Pancreas (tissue), 10 donors: ENCODE measurements around the gene TNIP1. TPM values are rescaled to one million over a fixed set of nuclear protein-coding genes. Genes with fewer than 3 reads are reported as not detected.

Experiments used
- ATAC-seq, 4 donors: fragments of 200-7000 bp; cut with Tn5 transposase; one replicate each; pipeline versions ENCODE4 v1.8.0 to v1.9.1; 2020; ENCODE audit warnings: mild to moderate bottlenecking in 4 of 4, moderate library complexity in 4 of 4
- DNase-seq, 6 donors: peaks; one replicate each; pipeline ENCODE4 v3.0.0-alpha.2; 2020
- FAIRE-seq: peaks from 2 replicates; lab custom pipeline; 2012; peaks lifted over from hg19 to GRCh38; lab: Jason Lieb, UNC
- H3K27ac ChIP-seq, 4 donors: fragments of 200-600 bp; sonication (generic); 1 replicate in 3 of 4; 2 replicates in 1 of 4; pipeline versions ENCODE4 v1.5.0 to v1.8.0; 2020
- H3K27me3 ChIP-seq, 4 donors: fragments of 200-600 bp; one replicate each; pipeline ENCODE4 v1.8.0; 2021
- H3K36me3 ChIP-seq, 3 donors: fragments of 200-600 bp; sonication (generic) in 1 of 3; one replicate each; pipeline versions ENCODE4 v1.5.0 to v1.8.0; 2020 to 2021
- H3K4me1 ChIP-seq, 3 donors: fragments of 200-600 bp; one replicate each; pipeline ENCODE4 v1.8.0; 2021
- H3K4me3 ChIP-seq, 4 donors: fragments of 200-600 bp; sonication (generic) in 2 of 4; one replicate each; pipeline versions ENCODE4 v1.5.0 to v1.8.0; 2020 to 2021
- H3K9me3 ChIP-seq, 4 donors: fragments of 200-600 bp; one replicate each; pipeline ENCODE4 v1.8.0; 2021
- WGBS, 2 donors: extraction: QIAGEN DNeasy Blood & Tissue Kit; methylation state at CpG; one replicate each; pipeline ENCODE4 v1.1.7; 2013; 5-methylcytosine and 5-hydroxymethylcytosine counted together
- intact Hi-C, 3 donors: fragments of 100-400 bp; cut with DNase I; formaldehyde crosslinking; loops; one replicate each; pipeline versions ENCODE4 v1.11.1 to v1.14.2; 2022
- polyA plus RNA-seq, 2 donors: library from polyadenylated mRNA; stranded (reverse); fragments of 200-250 nt; gene quantifications; one replicate each; pipeline ENCODE4 v1.2.3, GENCODE V29; 2013
- total RNA-seq, 6 donors: library from RNA; stranded (reverse); fragmentation: NEBNext Ultra II Directional in 4 of 6; extraction: Animal tissue kit (Norgen Biotek cat#: 25700) in 4 of 6; gene quantifications; one replicate each; pipeline versions ENCODE4 v1.2.1 to v1.2.4, GENCODE V29; 2021 to 2023
- TF ChIP-seq, protein P1 (sequence below), 4 donors: fragments of 200-600 bp; sonication (generic) in 3 of 4; IDR thresholded peaks; one replicate each; pipeline versions ENCODE4 v1.5.0 to v1.8.0; 2021; ENCODE audit warnings: antibody characterized with exemption in 4 of 4
- donor health status: healthy with polysubstance abuse.
- donor health status: DM: no; HTN: no; CAD: no; lungs with moderate emphysema.
- donor health status: DM: no; HTN: no; CAD: no.
- donor health status: control.
- donor health status: control.
- donor health status: Bipolar disorder and iron deficiency.
- donor health status: DM: yes; HTN: yes; CAD: no.
- donor health status: DM: no; HTN: no; CAD: no.
- donor health status: DM: no; HTN: no; CAD: no.
- donor health status: DM: yes; HTN: yes; CAD: no.

TNIP1 gene
- total and polyA plus RNA-seq, 8 donors, result 36.4 to 118 (median 69.3) TPM

DNA sequence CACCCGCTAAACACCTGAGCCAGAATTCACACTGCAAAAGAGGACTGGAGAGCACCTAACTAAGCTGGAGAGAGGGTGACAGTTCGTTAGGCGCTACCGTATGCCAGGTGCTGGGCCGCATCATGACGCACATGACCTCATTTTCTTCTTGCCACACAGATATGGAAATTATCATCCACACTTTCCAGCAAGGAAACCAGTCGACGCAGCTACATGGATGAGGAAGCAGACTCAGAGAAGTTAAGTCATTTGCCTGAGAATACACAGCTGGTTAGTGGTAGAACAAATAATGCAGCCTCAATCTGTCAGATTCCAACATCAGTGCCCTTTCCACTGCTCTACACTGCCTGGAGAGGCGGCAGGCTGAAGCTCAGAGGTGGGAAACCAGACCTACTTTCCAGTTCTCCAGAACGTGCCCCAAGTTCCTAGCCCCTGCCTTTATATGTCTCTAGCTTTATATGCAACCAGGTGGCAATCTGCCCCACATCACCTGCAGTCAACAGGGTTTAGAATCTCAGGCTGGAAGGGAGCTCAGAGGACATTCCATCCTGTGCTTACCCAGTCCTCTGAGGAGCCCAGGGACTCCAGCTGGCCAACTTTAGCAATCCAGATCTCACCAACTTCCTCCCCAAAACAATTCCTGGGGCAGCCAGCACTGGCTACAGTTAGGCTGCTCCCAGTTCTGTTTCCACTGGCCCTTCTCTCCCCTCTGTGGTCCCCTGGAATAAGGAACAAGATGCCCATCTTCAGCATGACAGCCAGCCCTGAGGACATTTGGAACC is 8.8 kb downstream of the TNIP1 start:
- H3K9me3 ChIP-seq, result no peaks in the 10 kb centered on the region
- 81 to 89% methylated on average over 10 of the region's 10 CpGs for WGBS, 2 donors
- no peak for DNase-seq
- ATAC-seq, result no peak
- no peak for FAIRE-seq
- intact Hi-C loops, result no loop called here
- H3K27ac ChIP-seq, result no peak overlapping the region
- no peak overlapping the region for H3K4me3 ChIP-seq
- H3K4me1 ChIP-seq, result peaks cover 0 to 37% (median 13%) of the 10 kb centered on the region in 3 donors
- TF ChIP-seq, protein P1, sequence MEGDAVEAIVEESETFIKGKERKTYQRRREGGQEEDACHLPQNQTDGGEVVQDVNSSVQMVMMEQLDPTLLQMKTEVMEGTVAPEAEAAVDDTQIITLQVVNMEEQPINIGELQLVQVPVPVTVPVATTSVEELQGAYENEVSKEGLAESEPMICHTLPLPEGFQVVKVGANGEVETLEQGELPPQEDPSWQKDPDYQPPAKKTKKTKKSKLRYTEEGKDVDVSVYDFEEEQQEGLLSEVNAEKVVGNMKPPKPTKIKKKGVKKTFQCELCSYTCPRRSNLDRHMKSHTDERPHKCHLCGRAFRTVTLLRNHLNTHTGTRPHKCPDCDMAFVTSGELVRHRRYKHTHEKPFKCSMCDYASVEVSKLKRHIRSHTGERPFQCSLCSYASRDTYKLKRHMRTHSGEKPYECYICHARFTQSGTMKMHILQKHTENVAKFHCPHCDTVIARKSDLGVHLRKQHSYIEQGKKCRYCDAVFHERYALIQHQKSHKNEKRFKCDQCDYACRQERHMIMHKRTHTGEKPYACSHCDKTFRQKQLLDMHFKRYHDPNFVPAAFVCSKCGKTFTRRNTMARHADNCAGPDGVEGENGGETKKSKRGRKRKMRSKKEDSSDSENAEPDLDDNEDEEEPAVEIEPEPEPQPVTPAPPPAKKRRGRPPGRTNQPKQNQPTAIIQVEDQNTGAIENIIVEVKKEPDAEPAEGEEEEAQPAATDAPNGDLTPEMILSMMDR (IDR thresholded peaks at IDR 0.05), result no peak
- no peaks in the 10 kb centered on the region for H3K36me3 ChIP-seq
- H3K27me3 ChIP-seq, result no peaks in the 10 kb centered on the region

DNA sequence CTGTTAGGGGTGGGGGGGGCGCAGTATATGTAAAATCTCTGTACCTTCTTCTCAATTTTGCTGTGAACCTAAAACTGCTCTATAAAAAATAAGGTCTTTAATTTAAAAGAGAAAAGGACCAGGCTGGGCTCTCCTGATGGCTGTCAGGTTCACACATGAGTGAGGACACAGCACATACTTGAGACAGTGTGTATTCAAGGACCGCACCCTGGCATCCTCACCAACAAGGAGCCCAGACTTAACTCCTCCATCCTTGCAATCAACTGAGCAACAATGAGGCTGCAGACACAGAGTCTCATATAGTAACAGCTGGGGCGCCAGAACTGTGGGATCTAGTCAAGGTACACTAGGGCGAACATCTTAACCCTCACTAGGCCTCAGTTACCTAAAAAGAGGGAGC is 9.8 kb downstream of the TNIP1 start:
- DNase-seq (no peak), FAIRE-seq (no peak), ATAC-seq (no peak)
- 94 to 97% methylated on average over 4 of the region's 4 CpGs for WGBS, 2 donors
- H3K4me3 ChIP-seq, result no peak overlapping the region
- peaks cover 0 to 31% (median 8%) of the 10 kb centered on the region in 3 donors for H3K4me1 ChIP-seq
- no peak overlapping the region for H3K27ac ChIP-seq
- TF ChIP-seq, protein P1 (IDR thresholded peaks at IDR 0.05), result no peak
- H3K36me3 ChIP-seq, result no peaks in the 10 kb centered on the region
- no peaks in the 10 kb centered on the region for H3K27me3 ChIP-seq
- intact Hi-C loops, result no loop called here
- H3K9me3 ChIP-seq, result no peaks in the 10 kb centered on the region

DNA sequence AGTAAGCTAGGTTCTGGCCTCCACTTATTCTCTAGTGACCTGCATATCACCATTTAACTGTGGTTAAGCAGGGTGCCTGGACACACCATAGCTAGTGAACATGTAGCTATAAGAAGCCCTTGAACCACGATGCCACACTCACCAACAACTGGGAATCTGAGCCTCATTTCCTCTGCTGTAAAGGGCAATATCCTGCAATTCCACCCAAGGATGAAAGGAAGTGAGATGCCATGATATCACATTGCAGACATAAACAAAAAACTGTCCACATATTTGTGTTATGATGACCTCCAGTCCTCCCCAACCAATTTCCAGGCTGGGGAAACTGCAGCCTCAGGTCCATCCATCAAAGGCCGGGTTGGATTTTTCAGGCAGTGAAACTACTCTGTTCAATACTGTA is 10.4 kb downstream of the TNIP1 start:
- TF ChIP-seq, protein P1 (IDR thresholded peaks at IDR 0.05), result no peak
- WGBS, 2 donors, result 79 to 84% methylated on average over 2 of the region's 2 CpGs
- Histone ChIP-seq H3K4me3 (no peak overlapping the region), H3K36me3 (no peaks in the 10 kb centered on the region), H3K27me3 (no peaks in the 10 kb centered on the region), H3K9me3 (no peaks in the 10 kb centered on the region), H3K4me1 (peaks cover 0 to 27% (median 5%) of the 10 kb centered on the region in 3 donors), H3K27ac (no peak overlapping the region)
- no peak for DNase-seq
- ATAC-seq, result no peak
- intact Hi-C loops, result no loop called here
- FAIRE-seq, result no peak

DNA sequence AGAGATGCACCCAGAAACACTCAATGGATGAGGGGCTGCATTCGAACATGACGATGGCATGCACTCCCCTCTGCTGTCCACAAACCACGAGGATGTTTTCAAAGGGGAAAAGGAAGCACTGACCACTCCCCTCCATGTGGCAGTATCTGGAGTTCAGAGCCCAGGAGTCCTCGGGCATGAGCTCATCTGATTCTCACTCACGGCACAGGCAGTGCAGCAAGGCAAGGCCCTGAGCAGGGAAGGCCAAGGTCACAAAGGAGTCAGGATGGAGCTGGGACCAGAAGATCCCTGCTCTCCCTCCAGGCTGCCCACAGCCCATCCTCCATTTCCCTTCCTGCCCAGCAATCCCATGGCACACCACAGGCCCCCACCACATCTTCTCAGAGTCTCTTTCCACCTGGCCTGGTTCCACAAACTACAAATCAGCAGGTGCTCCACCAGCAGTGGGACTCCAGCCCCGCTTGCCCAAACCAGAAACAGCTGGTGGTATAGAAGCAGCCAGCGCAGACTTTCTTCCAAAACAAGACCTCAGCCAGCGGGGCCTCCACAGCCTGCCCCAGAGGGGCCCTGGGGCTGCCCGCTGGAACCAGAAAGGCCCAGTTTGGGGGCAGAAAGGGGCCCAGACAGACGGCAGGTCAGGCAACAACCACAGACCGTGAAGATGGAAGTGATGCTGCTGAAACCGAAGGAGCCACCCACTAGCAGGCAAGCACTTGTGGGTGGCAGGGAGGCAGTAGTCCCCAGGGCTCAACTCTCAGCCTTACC is 12.2 kb downstream of the TNIP1 start:
- Histone ChIP-seq H3K36me3 (no peaks in the 10 kb centered on the region), H3K27ac (peak overlapping the region in 2 of 4 donors; percentile 6 to 50), H3K4me3 (no peak overlapping the region), H3K9me3 (no peaks in the 10 kb centered on the region), H3K27me3 (no peaks in the 10 kb centered on the region), H3K4me1 (peaks cover 0 to 33% (median 6%) of the 10 kb centered on the region in 3 donors)
- intact Hi-C loops, result loop anchor here in 1 of 3 donors (10.0 kb wide), 1 partner anchor 46 kb away; no protein-coding TSS in a partner anchor
- 65% methylated on average over 12 of the region's 12 CpGs for WGBS, 2 donors
- no peak for FAIRE-seq
- peak in 3 of 4 donors; percentile 22 to 45 (median 28) for ATAC-seq
- TF ChIP-seq, protein P1 (IDR thresholded peaks at IDR 0.05), result no peak
- DNase-seq, result no peak
